HG03565 (cell line): ENCODE measurements around the gene NCAPH2.

Source experiments
- ATAC-seq: cut with Tn5 transposase; IDR thresholded peaks from one replicate; pipeline ENCODE4 v1.9.1; 2021; ENCODE audit warnings: mild to moderate bottlenecking, moderate library complexity; ENCODE audit not compliant: unreplicated experiment

The NCAPH2 gene

DNA sequence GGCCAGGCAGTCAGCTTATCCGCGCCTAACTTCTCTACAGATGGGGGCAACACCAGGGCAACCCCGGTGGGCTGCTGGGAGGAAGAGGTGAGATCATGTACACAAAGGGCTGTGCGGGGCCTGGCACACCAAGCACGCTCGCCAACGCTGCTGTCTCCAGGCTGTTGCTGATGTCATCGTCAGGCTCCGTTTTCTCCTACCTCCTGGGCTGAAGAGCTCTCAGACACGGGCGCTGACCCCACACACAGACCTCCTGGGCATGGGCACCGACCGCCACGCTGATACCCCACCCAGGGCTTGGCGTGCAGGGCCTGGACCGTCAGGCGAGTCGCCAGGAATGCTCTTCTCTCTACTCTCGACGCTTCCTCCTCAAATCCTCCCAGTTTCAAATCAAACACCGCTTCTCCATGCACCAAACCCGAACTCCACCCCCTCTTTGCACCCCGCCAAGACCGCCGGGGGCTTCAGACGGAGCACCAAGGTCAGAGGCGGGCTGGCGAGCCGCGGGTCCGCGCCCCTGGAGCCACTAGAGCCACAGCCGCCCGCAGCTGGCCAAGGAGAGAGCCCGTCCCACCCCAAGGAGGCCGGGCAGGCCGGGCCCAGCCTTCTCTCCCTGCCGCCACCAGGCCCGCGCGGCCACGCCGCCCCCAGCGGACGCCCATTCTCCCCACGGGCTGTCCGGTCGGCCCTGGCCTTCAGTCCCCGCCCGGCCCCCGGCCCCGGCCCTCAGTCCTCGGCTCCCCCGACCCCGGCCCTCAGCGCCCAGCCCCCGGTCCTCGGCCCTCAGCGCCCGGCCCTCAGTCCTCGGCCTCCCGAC lies 34.0 kb upstream of the NCAPH2 start:
- ATAC-seq = no peak

DNA sequence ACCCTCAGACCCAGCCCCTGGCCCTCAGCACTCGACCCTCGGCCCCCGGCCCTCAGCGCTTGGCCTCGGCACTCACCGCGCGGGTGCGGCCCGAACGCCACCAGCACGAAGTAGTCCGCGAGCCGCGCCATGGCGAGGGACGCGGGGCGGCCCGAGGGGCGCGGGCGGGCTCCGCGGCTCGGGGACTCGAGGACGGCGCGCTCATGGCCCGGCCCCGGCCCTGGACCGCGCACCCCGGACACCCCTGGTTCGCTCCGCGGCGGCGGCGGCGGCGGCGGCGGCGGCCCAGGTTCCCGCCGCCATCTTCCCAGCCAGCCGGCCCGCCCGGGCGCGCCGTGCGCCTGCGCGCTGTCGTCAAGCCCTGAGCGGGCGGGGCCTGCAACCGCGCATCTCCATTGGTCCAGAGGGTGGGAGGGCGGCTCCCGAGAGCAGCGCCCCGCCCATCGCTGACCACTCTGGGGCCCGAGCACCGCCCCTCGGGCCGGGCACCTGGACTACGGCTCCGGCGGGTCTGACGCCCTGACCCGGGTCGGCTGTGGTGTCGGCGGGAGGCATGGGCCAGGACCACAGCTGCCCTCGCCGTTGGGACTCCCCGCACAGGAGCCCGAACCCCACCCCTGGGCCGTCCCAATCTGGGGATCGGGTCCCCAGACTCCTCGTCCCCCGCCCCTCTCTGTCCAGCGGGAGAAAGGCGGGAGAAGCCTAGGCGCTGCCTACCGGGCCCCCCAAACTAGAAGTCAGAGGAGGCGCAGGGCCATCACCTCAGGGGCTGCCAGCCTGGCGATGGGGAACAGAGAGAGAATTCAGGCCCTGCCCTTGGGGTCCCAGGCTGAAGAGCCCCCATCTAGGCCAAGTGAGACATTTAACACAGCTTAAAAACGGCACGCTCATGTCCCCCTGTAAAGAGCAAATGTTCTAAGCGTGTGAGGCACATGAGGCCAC lies 33.0 kb upstream of the NCAPH2 start, which contains the start of gene SBF1:
Gene SBF1 (minus strand): TSS at position 326 of the 942 bp plus-strand sequence. CDS start 195 bp downstream, at position 131.
- peak; percentile 78 for ATAC-seq

DNA sequence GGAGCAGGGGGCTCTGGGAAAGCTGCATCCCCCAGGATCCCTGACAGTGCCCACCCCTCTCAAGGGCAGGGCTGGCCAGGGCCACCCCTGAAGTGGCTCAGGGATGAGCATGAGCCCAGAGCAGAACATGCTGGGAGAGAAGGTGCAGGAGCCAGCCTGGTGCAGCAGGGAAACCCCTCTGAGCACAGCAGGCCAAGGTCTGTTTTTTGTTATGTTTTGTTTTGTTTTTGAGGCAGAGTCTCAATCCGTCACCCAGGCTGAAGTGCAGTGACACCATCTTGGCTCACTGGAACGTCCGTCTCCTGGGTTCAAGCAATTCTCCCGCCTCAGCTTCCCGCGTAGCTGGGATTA lies 32.4 kb upstream of the NCAPH2 start:
- no peak for ATAC-seq

DNA sequence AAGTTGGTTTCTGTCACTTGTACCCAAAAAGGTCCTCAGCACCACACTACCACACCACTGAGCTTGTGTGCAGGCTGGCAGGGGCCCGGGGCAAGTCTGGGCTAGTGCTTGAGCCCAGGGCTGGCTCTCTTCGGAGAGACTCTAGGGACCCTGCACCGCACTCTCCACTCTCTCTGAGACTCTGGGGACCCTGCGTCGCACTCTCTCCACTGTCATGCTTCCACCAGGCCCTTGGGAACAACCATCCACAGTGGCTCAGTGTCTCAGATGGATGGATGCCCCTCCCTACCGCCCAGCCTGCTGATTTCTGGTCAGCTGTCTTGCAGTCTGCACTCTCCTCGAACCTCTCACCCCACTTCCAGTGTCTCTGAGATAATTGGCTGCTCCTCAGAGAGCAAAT lies 31.2 kb upstream of the NCAPH2 start:
- no peak for ATAC-seq

DNA sequence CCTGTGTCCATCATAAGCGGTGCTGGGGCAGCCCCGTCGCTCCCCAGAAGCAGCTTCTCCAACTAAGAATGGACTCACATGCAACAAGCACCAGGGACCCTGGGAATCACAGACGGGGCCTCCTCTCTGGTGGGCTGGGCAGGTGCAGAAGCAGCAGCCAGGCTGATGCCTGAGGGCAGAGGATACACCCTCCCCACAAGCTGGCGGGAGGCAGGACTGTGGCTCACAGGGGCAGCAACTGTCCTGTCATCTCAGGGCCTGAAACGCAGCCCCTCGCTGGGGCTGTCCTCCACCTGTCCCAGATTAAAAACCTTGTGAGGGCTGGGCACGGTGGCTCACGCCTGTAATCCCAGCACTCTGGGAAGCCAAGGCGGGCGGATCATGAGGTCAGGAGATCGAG lies 30.1 kb upstream of the NCAPH2 start:
- no peak for ATAC-seq

DNA sequence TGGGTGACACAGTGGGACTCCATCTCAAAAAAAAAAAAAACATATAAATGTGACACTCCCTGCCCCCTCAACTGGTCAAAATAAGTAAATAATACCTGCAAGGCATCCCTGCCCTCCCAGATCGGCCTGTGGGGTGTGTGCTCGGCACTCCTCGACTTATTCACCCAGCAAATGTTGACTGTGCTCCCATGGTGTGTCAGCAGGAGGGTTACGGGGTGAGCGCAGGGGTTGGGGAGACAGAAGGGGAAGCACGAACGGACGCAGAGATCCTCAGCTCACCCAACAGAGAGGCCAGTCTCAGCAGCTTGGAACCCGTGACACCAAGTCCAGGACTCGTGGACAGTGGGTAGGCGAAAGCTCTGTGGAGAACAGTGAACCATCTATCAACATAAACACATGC lies 28.3 kb upstream of the NCAPH2 start:
- no peak for ATAC-seq

DNA sequence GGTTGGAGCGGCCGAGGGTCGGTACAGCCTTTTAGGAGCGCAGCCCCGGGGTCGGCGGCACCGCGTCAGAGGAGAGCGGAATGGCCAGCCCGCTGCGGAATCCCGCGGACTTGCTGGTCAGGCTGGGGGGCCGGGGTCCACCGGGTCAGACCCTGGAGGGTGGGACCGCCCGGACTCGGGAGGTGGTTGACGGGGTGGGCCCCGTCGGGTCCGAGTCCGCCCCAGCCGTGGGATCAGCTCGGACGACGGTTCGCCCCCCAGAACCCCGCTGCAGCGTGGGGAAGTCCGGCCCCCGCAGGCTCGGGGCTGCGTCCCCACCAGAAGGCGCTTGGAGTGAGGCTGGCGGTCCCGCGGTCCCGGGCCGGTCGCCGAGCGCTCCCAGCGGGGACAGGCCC lies 27.0 kb upstream of the NCAPH2 start:
- ATAC-seq = no peak

DNA sequence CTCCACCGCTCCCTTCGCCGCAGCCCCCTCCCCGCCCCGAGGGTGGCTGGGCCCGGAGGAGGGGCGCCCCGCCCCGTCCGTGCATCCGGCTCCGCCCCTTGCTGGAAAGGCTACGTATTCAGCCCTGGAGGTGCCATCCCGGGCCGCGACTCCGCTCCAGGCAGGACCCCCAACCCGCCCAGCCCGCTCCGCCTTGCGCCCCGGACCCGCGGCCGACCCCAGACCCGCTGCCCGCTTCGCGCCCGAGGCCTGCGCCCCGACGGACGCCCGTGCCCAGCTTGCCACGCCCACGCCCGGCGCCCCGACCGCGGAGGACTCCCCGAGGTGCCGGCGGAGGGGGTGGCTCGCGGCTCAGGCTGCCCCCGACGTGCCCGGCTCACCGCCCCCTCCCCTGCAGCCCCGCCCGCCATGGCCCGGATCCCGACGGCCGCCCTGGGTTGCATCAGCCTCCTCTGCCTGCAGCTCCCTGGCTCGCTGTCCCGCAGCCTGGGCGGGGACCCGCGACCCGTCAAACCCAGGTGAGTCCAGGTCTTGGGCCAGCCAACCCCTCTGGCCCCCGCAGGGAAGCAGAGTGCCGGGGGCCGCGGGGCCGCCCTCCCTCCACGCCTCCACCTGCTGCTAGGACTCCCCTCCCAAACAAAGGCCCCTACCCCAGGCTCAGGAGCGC lies 26.5 kb upstream of the NCAPH2 start, which contains the start of gene ADM2:
Gene ADM2 (plus strand): TSS at position 104 of the 667 bp plus-strand sequence. CDS start 305 bp downstream, at position 409.
- ATAC-seq = no peak

DNA sequence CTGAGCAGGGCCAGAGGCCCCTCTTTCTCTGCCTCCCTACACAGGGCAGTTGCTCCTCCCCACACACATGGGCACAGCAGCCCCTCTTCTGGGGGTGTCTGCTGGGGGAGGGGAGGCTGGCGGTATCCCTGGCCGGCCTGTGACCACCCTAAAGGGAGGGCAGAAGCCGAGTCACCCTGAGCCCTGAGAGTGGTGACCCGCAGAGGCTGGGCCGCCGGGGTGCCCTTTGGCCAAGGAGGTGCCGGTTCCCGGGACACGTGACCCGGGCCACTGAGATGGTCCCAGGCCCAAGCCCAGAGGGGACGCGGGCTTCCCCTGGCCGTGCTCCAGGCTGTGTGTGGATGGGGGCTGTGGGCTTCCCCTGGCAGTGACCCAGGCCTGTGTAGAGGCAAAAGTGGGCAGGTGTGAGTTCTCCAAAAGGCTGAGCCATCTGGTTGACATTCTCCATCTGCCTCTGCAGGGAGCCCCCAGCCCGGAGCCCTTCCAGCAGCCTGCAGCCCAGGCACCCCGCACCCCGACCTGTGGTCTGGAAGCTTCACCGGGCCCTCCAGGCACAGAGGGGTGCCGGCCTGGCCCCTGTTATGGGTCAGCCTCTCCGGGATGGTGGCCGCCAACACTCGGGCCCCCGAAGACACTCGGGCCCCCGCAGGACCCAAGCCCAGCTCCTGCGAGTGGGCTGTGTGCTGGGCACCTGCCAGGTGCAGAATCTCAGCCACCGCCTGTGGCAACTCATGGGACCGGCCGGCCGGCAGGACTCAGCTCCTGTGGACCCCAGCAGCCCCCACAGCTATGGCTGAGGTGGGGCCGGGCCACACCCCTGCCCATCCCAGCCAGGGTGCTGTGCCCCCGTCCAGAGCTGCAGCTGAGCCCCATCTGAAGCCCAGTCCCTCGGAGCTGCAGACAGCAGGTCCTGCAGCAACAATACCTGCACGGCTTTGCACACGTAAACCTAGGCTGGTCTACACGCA lies 25.6 kb upstream of the NCAPH2 start:
- ATAC-seq = no peak

DNA sequence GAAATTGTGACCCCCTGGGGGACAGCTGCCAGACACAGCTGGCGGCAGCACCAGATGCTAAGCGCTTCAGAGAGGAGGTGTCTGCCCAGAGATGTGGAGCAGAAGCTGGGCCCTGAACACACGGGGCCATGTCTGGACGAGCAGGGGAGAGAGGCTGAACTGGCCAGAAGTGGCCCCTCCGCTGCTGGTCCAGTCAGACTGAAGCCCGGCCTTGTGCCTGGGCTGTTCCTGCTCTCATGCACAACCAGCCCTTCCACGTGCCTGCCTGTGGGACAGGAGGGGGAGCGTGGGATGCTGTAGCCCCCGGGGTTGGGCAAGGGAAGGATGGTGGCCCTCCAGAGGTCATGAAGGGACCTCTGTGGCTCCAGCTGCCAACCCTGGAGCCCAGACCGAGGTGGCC lies 24.9 kb upstream of the NCAPH2 start:
- ATAC-seq = no peak

DNA sequence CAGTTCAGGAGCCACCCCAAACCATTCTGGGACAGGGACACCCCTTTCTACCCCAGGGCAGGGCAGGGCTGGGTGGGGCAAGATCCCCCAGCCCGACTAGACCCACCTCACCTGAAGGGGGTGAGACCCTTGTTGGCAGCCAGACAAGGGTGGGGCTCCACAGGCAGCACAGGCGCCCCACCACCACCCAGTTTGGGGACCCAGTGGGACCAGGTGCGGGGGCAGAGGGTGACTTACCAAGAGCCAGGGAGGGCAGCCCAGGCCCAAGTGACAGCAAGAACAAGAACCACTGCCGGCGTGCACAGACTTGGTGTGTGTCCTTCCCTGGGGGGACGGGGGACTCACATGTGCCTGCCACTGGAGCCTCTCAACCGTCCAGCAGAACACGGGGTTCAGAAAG lies 24.5 kb upstream of the NCAPH2 start:
- ATAC-seq = no peak

DNA sequence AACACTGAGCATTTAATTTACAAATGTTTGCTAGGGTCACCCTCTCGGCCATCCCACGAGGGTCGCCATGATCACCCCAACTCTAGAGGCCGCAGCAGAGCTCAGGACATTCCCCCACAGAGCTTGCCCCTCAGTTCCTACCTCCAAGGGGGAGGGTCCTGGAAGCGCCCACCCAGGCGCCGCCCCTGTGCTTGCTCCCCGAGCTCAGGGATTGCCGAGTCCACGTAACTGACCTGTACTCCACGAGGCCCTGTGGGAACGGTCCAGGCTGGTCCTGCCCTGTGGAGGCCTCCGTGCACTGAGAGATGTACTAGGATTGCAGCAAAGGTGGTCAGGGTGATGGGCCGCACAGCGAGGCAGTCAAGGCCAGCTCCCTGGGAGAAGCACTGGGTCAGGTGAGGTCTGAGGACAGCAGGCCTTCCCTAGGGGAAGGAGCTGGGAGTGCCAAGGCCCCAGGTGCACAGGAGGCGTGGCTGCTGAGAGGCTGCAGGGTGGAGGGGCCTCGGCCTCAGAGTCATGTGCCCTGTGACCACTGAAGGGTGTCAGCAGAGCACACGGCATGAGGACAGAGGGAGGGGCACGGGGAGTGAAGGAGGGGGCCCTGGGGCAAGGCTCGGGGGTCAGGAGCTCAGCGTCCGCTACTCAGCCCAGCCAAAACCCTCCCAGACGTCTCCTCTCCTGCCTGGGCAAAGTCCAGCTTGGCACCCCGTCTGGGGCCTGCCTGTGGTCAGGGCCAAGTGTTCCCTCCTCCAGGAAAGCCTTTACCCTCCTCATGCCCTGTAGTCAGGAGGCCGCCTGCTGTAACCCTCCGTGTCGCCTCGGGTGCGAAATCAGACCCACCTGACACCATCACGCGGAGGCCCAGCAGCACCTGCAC lies 23.8 kb upstream of the NCAPH2 start:
- no peak for ATAC-seq

DNA sequence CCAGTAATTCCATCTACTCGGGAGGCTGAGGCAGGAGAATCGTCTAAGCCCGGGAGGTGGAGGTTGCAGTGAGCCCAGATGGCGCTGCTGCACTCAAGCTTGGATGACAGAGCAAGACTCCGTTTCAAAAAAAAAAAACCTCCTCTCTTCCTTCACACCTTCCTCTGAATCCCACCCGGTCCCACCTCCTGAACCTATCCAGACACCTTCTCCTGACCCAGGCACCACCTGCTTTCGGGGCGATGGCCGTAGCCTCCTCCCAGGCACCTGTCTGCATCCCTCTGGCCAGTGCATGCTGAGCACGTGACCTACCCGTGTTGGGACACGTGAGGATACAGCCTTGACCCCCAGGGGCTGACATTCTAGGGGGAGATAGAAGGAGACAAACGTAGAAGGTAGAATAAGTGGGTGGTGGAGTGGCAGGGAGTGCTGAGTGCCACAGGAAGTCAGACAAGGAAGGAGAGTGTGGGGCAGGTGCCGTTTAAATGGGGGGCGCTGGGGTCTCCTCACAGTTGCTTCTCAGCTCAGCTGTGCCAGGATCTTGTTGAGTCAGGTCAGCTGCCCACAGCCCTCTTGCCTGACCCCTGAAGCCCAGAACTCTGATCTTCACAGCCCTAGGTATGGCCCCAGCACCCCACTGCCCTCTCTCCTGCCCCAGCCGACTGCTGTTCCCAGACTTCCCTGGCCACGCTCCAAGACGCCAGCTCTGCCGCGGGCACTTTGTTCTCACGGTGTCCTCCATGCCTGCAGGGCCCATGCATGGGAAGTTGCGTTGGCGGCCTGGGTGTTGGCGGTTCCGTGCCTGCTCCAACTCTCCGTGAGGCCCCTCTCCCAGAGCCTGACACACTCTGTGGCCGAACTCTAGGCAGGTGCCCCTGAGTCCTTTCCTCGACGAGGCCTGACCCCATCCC lies 22.5 kb upstream of the NCAPH2 start:
- no peak for ATAC-seq

DNA sequence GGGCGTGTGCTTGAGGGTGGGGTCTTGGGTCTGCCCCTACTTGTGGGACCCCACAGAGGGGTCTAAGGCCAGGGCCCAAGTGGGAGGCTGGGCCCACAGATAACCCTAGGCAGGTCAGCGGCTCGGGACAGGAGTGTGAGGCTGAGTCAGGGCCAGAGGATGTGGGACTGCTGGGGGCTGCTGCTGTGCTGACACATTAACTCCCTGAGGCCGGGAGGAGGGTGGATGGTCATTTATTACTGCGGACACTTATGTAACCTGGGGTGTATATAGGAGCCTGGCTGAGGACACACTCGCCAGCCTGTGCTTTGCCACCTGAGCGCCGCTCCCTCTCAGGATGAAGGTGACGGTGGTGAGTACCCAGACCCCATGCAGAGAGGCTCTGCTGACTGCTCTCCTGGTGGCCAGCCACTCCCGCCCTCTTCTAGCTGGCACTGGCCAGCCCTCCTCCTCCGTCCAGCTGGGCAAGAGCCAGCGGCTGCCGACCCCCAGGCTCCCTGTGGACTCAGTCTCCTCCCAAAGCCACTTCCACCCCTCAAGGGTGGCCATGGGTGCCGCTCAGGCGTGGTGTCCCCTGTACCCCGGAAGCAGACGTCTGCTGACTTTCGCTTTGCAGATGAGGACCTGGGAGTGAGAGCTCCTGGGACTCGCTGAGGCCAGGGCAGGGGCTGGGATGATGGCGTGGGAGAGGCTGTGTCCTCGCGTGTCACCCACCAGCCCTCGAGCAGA lies 21.3 kb upstream of the NCAPH2 start, which contains the start of gene MIOX:
Gene MIOX (plus strand): TSS at position 299 of the 729 bp plus-strand sequence. CDS start 39 bp downstream, at position 338.
- no peak for ATAC-seq

DNA sequence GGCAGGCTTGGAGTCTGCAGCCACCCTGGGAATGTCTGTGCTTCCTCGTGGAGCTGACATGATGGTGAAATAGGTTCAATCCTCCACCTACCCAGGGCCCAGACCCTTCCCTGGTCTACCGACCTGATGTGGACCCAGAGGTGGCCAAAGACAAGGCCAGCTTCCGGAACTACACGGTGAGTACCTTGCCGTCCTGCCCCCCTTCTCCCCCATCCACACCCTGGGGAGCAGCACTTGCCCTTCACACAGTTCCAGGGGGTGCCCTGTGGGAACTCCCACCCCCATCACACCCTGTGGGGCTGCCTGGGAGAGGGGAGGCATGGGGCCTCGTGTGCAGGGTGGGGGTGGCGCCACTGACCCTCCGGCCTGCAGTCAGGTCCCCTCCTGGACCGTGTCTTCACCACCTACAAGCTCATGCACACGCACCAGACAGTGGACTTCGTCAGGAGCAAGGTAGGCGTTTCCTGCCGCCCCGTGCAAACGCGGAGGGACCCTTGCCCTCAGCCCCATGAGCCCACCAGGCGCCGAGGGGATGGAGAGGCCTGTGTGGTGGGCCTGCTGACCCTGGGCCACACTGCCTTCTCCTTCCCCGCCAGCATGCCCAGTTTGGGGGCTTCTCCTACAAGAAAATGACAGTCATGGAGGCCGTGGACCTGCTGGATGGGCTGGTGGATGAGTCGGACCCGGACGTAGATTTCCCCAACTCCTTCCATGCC lies 20.6 kb upstream of the NCAPH2 start:
- ATAC-seq = no peak

DNA sequence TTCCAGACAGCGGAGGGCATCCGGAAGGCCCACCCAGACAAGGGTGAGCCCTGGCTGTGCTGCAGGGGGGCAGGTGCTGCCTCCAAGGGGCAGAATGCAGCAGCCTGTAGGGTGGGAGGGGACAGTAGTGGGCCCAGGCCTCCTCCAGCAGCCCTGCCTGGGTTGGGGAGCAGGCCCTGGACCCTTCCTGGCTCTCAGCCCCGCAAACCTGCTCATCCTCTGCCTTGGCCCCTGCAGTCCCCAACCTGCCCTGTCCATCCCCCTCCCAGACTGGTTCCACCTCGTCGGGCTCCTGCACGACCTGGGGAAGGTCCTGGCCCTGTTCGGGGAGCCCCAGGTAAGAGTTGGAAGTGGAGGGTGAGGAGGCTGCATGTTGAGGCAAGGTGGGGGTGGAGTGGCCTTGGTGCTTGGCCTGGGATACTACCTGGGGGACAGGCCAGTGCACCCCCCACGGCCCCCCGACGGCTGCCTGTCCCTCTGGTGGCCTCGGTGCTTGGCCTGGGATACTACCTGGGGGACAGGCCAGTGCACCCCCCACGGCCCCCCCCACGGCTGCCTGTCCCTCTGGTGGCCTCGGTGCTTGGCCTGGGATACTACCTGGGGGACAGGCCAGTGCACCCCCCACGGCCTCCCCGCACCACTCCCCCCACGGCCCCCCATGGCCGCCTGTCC lies 19.9 kb upstream of the NCAPH2 start:
- ATAC-seq = no peak
